ENCODE measurements around the gene PAK4.
"Not testable (repeated sequence)": the region's sequence is repeated elsewhere in the genome, so short reads cannot be mapped to it uniquely, and the experiment has no call there.

The PAK4 gene

DNA sequence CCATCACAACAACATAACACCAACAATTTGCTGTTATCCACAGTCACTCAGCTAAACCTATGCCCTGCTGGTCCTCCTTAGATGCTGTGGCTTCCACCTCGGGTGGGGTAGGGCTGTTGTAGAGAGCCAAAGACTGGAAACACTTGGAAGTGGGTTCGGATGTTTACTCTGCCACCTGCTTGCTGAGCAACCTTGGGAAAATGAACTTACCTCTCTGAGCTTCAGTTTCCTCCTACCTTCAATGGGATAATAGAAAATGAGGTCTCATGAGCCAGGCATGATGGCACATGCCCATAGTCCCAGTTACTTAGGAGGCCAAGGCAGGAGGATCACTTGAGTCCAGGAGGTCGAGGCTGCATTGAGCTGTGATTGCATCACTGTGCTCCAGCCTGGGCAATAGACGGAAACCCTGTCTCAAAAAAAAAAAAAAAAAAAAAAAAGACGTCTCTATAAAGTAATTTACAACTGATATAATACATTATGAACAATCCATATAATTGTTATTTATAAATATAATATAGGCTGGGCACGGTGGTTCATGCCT, 81.8 kb downstream of the PAK4 start:
- DNase-seq (ENCODE audit: low spot score) = no peak

DNA sequence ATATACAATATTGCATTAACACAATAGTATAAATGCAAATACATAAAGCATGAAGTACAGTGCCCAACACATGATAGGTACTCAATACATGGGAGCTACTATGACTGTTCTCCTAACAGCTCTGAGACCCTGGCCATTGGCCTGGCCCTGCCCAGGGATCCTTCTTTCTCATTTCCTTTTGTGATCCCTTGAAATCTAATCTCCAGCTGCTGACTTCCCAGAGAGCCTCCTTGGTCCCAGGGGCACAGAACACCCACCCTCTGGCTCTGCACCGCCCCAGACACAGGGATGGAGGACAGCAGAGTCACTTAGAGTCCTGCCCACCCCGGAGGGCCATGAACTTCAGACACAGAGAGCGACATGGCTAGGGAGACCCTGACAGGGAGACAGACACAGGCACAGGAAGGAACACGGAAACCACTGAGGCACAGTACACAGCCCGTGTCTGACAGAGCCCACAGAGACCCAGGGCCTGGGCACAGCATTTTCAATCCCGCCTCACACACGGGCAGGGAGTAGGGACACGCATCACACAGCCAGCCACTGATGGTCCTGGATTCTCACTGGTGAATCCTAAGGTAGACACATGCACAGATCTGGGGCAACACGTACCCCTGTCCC, 82.7 kb downstream of the PAK4 start:
- DNase-seq (ENCODE audit: low spot score) = no peak

- DNase-seq (ENCODE audit: low spot score) = no peak
These were observed 83.6 kb downstream of the PAK4 start for GRCh38 chr19:39209196-39209595.

DNA sequence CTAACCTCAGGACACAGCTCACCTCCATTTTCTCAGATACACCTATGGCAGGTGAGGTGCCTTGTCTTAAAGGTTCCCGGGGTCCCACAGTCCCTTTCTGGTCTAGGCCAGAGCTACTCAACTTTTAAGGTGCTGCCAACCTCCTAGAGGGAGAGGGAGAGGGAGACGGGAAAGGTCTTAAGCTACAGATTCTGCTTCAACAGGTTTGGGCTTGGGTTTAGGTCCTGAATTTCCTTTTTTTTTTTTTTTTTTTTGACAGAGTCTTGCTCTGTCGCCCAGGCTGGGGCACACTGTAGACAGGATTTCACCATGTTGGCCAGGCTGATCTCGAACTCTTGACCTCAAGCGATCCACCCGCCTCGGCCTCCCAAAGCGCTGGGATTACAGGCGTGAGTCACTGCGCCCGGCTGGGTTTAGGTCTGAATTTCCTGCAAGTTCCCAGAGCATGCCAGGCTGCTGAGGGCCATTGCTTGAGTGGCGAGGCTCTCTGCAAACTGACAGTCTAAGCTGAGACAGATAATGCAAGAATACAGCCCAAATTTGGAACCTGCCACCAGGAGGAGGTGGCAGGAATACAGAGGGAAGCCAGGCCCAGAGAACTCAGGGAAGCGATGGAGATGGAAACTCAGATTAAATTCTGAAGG, 86.3 kb downstream of the PAK4 start:
- DNase-seq (ENCODE audit: low spot score) = no peak

DNA sequence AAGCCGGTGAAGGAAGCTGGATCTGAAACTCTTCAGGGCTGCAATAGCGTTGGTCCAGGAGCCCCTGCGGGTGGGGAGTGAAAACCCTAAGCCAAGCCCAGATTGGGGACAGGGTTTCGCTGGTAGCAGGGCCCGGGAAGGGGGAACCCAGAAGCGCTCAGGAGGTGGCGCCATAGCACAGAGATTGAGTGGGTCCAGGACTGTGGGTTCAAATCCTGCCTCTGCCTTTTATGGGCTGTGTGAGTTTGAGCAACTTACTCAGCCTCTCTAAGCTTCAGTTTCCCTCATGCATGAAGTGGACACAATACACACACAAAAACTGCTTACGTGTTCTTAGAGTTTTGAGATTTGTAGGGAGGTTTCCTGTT, 86.8 kb downstream of the PAK4 start:
- DNase-seq (ENCODE audit: low spot score) = no peak

DNA sequence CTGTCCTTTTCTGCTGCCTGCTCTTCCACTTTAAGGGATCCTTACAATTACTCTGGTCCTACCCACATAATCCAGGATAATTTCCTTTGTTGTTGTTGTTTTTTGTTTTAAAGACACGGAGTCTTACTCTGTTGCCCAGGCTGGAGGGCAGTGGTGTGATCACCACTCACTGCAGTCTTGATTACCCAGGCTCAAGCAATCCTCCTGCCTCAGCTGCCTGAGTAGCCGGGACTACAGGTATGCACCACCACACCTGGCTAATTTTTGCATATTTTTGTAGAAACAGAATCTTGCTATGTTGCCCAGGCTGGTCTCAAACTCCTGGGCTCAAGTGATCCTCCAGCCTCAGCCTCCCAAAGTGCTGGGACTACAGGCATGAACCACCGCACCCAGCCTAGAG, 89.7 kb downstream of the PAK4 start:
- not testable (repeated sequence) for DNase-seq (ENCODE audit: low spot score)

- DNase-seq (ENCODE audit: low spot score) = no peak
These were observed 91.5 kb downstream of the PAK4 start for GRCh38 chr19:39217094-39217493.

GRCh38 chr19:39218230-39219007, 92.8 kb downstream of the PAK4 start:
- DNase-seq (ENCODE audit: low spot score) = no peak

- DNase-seq (ENCODE audit: low spot score) = not testable (repeated sequence)
These were observed 93.5 kb downstream of the PAK4 start for GRCh38 chr19:39219108-39219507.

GRCh38 chr19:39223703-39224279, 98.2 kb downstream of the PAK4 start:
- no peak for DNase-seq (ENCODE audit: low spot score)

DNA sequence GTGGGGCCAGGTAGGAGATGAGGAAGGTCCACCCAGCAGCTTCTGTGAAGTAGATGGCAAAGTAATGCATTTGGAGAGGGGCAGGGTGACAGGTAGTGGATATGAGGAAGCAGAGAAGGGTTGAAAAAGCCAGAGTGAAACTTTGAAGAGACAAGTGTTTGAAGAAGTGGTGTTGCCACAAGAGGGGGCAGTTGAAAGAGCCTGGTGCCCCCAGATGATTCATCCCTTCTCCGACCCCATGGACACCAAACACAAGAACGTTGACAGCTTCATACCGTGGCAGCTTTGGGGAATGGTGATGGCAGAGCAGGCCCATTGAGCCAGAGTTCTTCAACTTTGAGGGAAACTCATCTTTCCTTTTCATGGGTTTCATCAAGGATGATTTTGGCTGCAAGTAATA, 99.3 kb downstream of the PAK4 start:
- DNase-seq (ENCODE audit: low spot score) = no peak
